Measurements from ENCODE around the gene AEN. TPM values are rescaled to one million over a fixed set of nuclear protein-coding genes. Genes with fewer than 3 reads are reported as not detected.

The AEN gene
- total and polyA plus RNA-seq, 2 donors (not counting 3 experiments of a cell fraction or from before 2014, with no cell fraction given), result 34.2 to 35.6 TPM

GRCh38 chr15:88635318-88635717 is 14.2 kb downstream of the AEN start:
- H3K9me3 ChIP-seq (replicated peaks; ENCODE audit: control insufficient read depth, insufficient read depth, low read length), result no peaks in the 10 kb centered on the region
- no peaks in the 10 kb centered on the region for H3K27me3 ChIP-seq (ENCODE audit: control insufficient read depth in 2 of 2, insufficient read depth in 2 of 2, low read length in 2 of 2)
- CTCF ChIA-PET, result interaction anchor here (3.2 kb wide), 1 partner anchor 11 kb away, joined by 13 read pairs; no protein-coding TSS in a partner anchor
- no peaks in the 10 kb centered on the region for H3K9me1 ChIP-seq (replicated peaks; ENCODE audit: control insufficient read depth, extremely low read depth, insufficient read depth, low read length)
- intact Hi-C loops (cut with micrococcal nuclease) (no loop called here), dilution Hi-C loops (cut with MboI; ENCODE audit: extremely low pct_ligation_motif_present, low sequenced_read_pairs) (no loop called here)
- H3K9ac ChIP-seq (replicated peaks; ENCODE audit: extremely low read depth, insufficient read depth, low read length), result no peak overlapping the region
- H3K27ac ChIP-seq (ENCODE audit: insufficient read depth, low read depth, low read length), result no peak overlapping the region
- H3K4me2 ChIP-seq (ENCODE audit: insufficient read depth, low read length), result no peak overlapping the region
- POLR2A ChIA-PET, result no interaction called here
- TF ChIP-seq CTCF (IDR thresholded peaks at IDR 0.05; ENCODE audit: extremely low read depth in 1 of 2, insufficient read depth in 1 of 2, low read depth in 1 of 2, low read length in 2 of 2) (no peak), POLR2A (IDR thresholded peaks at IDR 0.05; ENCODE audit: low read depth, low read length) (no peak), FOS (IDR thresholded peaks at IDR 0.05; ENCODE audit: borderline replicate concordance, insufficient read depth, low read length) (no peak), MYC (IDR thresholded peaks at IDR 0.05; ENCODE audit: low read depth, low read length) (no peak)
- H3K36me3 ChIP-seq (ENCODE audit: control insufficient read depth in 2 of 2, extremely low read depth in 1 of 2, insufficient read depth in 2 of 2, low read length in 2 of 2), result peaks cover 3 to 11% of the 10 kb centered on the region in 2 experiments
- DNase-seq (ENCODE audit: low read depth, low spot score) (no peak), FAIRE-seq (no peak)
- no peak overlapping the region for H2AFZ ChIP-seq (ENCODE audit: low read depth, low read length)
- peaks cover 28% of the 10 kb centered on the region for H3K4me1 ChIP-seq (ENCODE audit: control insufficient read depth, extremely low read depth, insufficient read depth, low read length)
- H3K4me3 ChIP-seq (replicated peaks in 1 of 3; ENCODE audit: insufficient read depth in 1 of 3, low read depth in 1 of 3, low read length in 3 of 3), result no peak overlapping the region
- H3K79me2 ChIP-seq (ENCODE audit: control insufficient read depth, insufficient read depth, low read length), result peaks cover 16% of the 10 kb centered on the region
- H4K20me1 ChIP-seq (replicated peaks; ENCODE audit: control insufficient read depth, extremely low read depth, insufficient read depth, low read length), result no peaks in the 10 kb centered on the region
- no TSS peak for BruUV-seq (replicated peaks)

DNA sequence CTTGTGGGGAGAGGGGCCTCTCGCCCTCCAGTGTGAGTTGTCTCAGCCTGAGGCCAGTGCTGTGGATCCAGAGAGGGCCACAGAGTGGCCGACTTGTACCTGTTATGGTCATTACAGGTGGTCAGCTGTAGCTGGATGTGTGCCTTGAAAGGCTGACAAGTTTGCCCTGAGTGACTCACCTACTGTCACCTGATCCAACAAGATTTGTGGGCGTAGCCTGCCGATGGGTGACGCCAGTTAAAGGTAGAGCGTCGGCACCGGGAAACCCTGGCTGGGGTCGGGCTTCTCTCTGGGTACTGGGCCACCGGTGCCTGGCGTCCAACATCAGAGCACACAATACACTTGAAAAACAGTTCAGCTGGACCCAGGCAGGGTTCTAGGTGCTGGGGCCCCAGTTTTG is 14.9 kb downstream of the AEN start:
- POLR2A ChIA-PET, result no interaction called here
- no peak overlapping the region for H3K4me2 ChIP-seq (ENCODE audit: insufficient read depth, low read length)
- no peaks in the 10 kb centered on the region for H3K27me3 ChIP-seq (ENCODE audit: control insufficient read depth in 2 of 2, insufficient read depth in 2 of 2, low read length in 2 of 2)
- no peaks in the 10 kb centered on the region for H3K9me1 ChIP-seq (replicated peaks; ENCODE audit: control insufficient read depth, extremely low read depth, insufficient read depth, low read length)
- intact Hi-C loops (cut with micrococcal nuclease) (no loop called here), dilution Hi-C loops (cut with MboI; ENCODE audit: extremely low pct_ligation_motif_present, low sequenced_read_pairs) (no loop called here)
- H3K36me3 ChIP-seq (ENCODE audit: control insufficient read depth in 2 of 2, extremely low read depth in 1 of 2, insufficient read depth in 2 of 2, low read length in 2 of 2), result peaks cover 3 to 9% of the 10 kb centered on the region in 2 experiments
- DNase-seq (ENCODE audit: low read depth, low spot score), result no peak
- BruUV-seq (replicated peaks), result no TSS peak
- CTCF ChIA-PET, result no interaction called here
- H3K9ac ChIP-seq (replicated peaks; ENCODE audit: extremely low read depth, insufficient read depth, low read length), result no peak overlapping the region
- no peak overlapping the region for H3K27ac ChIP-seq (ENCODE audit: insufficient read depth, low read depth, low read length)
- H3K79me2 ChIP-seq (ENCODE audit: control insufficient read depth, insufficient read depth, low read length), result peaks cover 11% of the 10 kb centered on the region
- H3K4me3 ChIP-seq (replicated peaks in 1 of 3; ENCODE audit: insufficient read depth in 1 of 3, low read depth in 1 of 3, low read length in 3 of 3), result no peak overlapping the region
- no peak for TF ChIP-seq JUN (IDR thresholded peaks at IDR 0.05; ENCODE audit: borderline replicate concordance, insufficient read depth, insufficient read length, low read depth)
- no peak for TF ChIP-seq EZH2 (IDR thresholded peaks at IDR 0.05; ENCODE audit: borderline replicate concordance, low read depth, low read length, severe bottlenecking)
- TF ChIP-seq MAX (IDR thresholded peaks at IDR 0.05; ENCODE audit: insufficient read depth, insufficient read length), result no peak
- peak; percentile 16 for TF ChIP-seq POLR2AphosphoS5 (IDR thresholded peaks at IDR 0.05; ENCODE audit: insufficient read depth, low read depth, low read length)
- TF ChIP-seq MYC (IDR thresholded peaks at IDR 0.05; ENCODE audit: low read depth, low read length), result no peak
- no peak for TF ChIP-seq CTCF (IDR thresholded peaks at IDR 0.05; ENCODE audit: extremely low read depth in 1 of 2, insufficient read depth in 1 of 2, low read depth in 1 of 2, low read length in 2 of 2)
- TF ChIP-seq FOS (IDR thresholded peaks at IDR 0.05; ENCODE audit: borderline replicate concordance, insufficient read depth, low read length), result no peak
- H4K20me1 ChIP-seq (replicated peaks; ENCODE audit: control insufficient read depth, extremely low read depth, insufficient read depth, low read length), result no peaks in the 10 kb centered on the region
- no peak overlapping the region for H2AFZ ChIP-seq (ENCODE audit: low read depth, low read length)
- no peaks in the 10 kb centered on the region for H3K9me3 ChIP-seq (replicated peaks; ENCODE audit: control insufficient read depth, insufficient read depth, low read length)
- H3K4me1 ChIP-seq (ENCODE audit: control insufficient read depth, extremely low read depth, insufficient read depth, low read length), result peaks cover 21% of the 10 kb centered on the region
- FAIRE-seq, result peak; percentile 44
